Small intestine (tissue), 7 donors: ENCODE data around the gene DNAH8. TPM values are rescaled to one million over a fixed set of nuclear protein-coding genes. Genes with fewer than 3 reads are reported as not detected.

Experiments
- DNase-seq, 2 donors: peaks; one replicate each; pipeline versions ENCODE4 v3.0.0 to v3.0.0-alpha.2; 2013
- FAIRE-seq: peaks from 2 replicates; lab custom pipeline; 2012; peaks lifted over from hg19 to GRCh38; lab: Jason Lieb, UNC
- H3K27ac ChIP-seq, 3 donors: one replicate each; pipeline ENCODE4 v1.5.1; 2013; ENCODE audit warnings: low read length in 2 of 3, mild to moderate bottlenecking in 2 of 3, control low read depth in 1 of 3, inconsistent platforms in 1 of 3, low read depth in 1 of 3, moderate library complexity in 1 of 3
- H3K27me3 ChIP-seq, 3 donors: one replicate each; pipeline ENCODE4 v1.6.1; 2013; ENCODE audit warnings: low read length in 3 of 3, inconsistent platforms in 1 of 3; ENCODE audit not compliant: control insufficient read depth in 3 of 3, insufficient read depth in 3 of 3
- H3K36me3 ChIP-seq, 3 donors: one replicate each; pipeline ENCODE4 v1.6.1; 2013; ENCODE audit warnings: low read length in 3 of 3, inconsistent platforms in 1 of 3, low read depth in 1 of 3, mild to moderate bottlenecking in 1 of 3, moderate library complexity in 1 of 3; ENCODE audit not compliant: control insufficient read depth in 3 of 3, insufficient read depth in 2 of 3
- H3K4me1 ChIP-seq, 3 donors: one replicate each; pipeline ENCODE4 v1.6.1; 2013; ENCODE audit warnings: low read length in 2 of 3, inconsistent platforms in 1 of 3, low read depth in 1 of 3, mild to moderate bottlenecking in 1 of 3, moderate library complexity in 1 of 3; ENCODE audit not compliant: control insufficient read depth in 3 of 3, insufficient read depth in 2 of 3
- H3K4me3 ChIP-seq, 3 donors: one replicate each; pipeline ENCODE4 v1.5.1; 2013; ENCODE audit warnings: low read length in 3 of 3, control low read depth in 1 of 3, inconsistent platforms in 1 of 3, low read depth in 1 of 3, mild to moderate bottlenecking in 1 of 3, moderate library complexity in 1 of 3
- H3K9me3 ChIP-seq, 2 donors: one replicate each; pipeline ENCODE4 v1.6.1; 2013; ENCODE audit warnings: low read depth in 1 of 2, low read length in 1 of 2; ENCODE audit not compliant: control insufficient read depth in 2 of 2, insufficient read depth in 1 of 2
- WGBS, 3 donors: extraction: QIAGEN DNeasy Blood & Tissue Kit; methylation state at CpG; one replicate each; pipeline ENCODE4 v1.1.7; 2013; 5-methylcytosine and 5-hydroxymethylcytosine counted together
- polyA plus RNA-seq, 4 donors: library from polyadenylated mRNA; stranded (reverse) in 3 of 4; unstranded in 1 of 4; fragments of 200-250 nt in 3 of 4; fragments of 120-200 nt in 1 of 4; gene quantifications; one replicate each; pipeline versions ENCODE4 v1.2.1 to v1.2.3, GENCODE V29; 2013
- donor health status: healthy with polysubstance abuse.
- donor health status: control.
- donor health status: control.
- donor health status: Bipolar disorder and iron deficiency.
- donor health status: healthy.

DNAH8 gene
- polyA plus RNA-seq, 4 donors: under 0.01 to 0.01 (median 0.01) TPM; not detected in 1

- 11 to 34% (median 27%) methylated on average over 4 of the region's 4 CpGs for WGBS, 3 donors
- Histone ChIP-seq H3K27ac (peak overlapping the region in 1 of 3 donors; percentile 31), H3K27me3 (no peaks in the 10 kb centered on the region), H3K4me3 (no peak overlapping the region), H3K9me3 (no peaks in the 10 kb centered on the region), H3K36me3 (no peaks in the 10 kb centered on the region), H3K4me1 (peaks cover 0 to 9% (median 0%) of the 10 kb centered on the region in 3 donors)
- FAIRE-seq (no peak), DNase-seq (peak; percentile 31 to 65)
These were observed 82.3 kb downstream of the DNAH8 start for GRCh38 chr6:38797391-38797790.

- WGBS, 3 donors: 65 to 79% (median 70%) methylated on average over 2 of the region's 2 CpGs
- FAIRE-seq: no peak
These were observed 84.5 kb downstream of the DNAH8 start for GRCh38 chr6:38799529-38800184.

GRCh38 chr6:38801305-38801704, 86.2 kb downstream of the DNAH8 start:
- H3K4me1 ChIP-seq: peaks cover 0 to 10% (median 0%) of the 10 kb centered on the region in 3 donors
- H3K4me3 ChIP-seq: no peak overlapping the region
- no peaks in the 10 kb centered on the region for H3K36me3 ChIP-seq
- H3K9me3 ChIP-seq: no peaks in the 10 kb centered on the region
- no peak for DNase-seq
- H3K27ac ChIP-seq: no peak overlapping the region
- 53 to 77% (median 76%) methylated on average over 4 of the region's 4 CpGs for WGBS, 3 donors
- peaks cover 0 to under 1% (median 0%) of the 10 kb centered on the region in 3 donors for H3K27me3 ChIP-seq
- FAIRE-seq: no peak

More at GRCh38 chr6:38799529-38800184, 84.5 kb downstream of the DNAH8 start:
- no peak overlapping the region for H3K4me3 ChIP-seq
- peaks cover 0 to 9% (median 0%) of the 10 kb centered on the region in 3 donors for H3K4me1 ChIP-seq
- H3K27ac ChIP-seq: no peak overlapping the region
- H3K9me3 ChIP-seq: no peaks in the 10 kb centered on the region
- DNase-seq: no peak
- no peaks in the 10 kb centered on the region for H3K27me3 ChIP-seq
- no peaks in the 10 kb centered on the region for H3K36me3 ChIP-seq

- Histone ChIP-seq H3K9me3 (no peaks in the 10 kb centered on the region), H3K36me3 (no peaks in the 10 kb centered on the region), H3K4me1 (peaks cover 0 to 7% (median 0%) of the 10 kb centered on the region in 3 donors), H3K27ac (no peak overlapping the region), H3K4me3 (no peak overlapping the region), H3K27me3 (peaks cover 0 to 3% (median 0%) of the 10 kb centered on the region in 3 donors)
- DNase-seq (no peak), FAIRE-seq (no peak)
These were observed 87.4 kb downstream of the DNAH8 start for GRCh38 chr6:38802497-38802896.

GRCh38 chr6:38803129-38803528, 88.0 kb downstream of the DNAH8 start:
- no peak for DNase-seq
- WGBS, 3 donors: 71 to 90% (median 85%) methylated on average over 3 of the region's 3 CpGs
- H3K4me3 ChIP-seq: no peak overlapping the region
- no peaks in the 10 kb centered on the region for H3K36me3 ChIP-seq
- no peak for FAIRE-seq
- H3K27ac ChIP-seq: no peak overlapping the region
- H3K27me3 ChIP-seq: peaks cover 0 to 3% (median 0%) of the 10 kb centered on the region in 3 donors
- no peaks in the 10 kb centered on the region for H3K9me3 ChIP-seq
- peaks cover 0 to 7% (median 0%) of the 10 kb centered on the region in 3 donors for H3K4me1 ChIP-seq

GRCh38 chr6:38804358-38804757, 89.2 kb downstream of the DNAH8 start:
- WGBS, 3 donors: 29 to 59% (median 43%) methylated on average over 4 of the region's 4 CpGs
- H3K4me3 ChIP-seq: no peak overlapping the region
- no peak for FAIRE-seq
- H3K27ac ChIP-seq: no peak overlapping the region
- peaks cover 0 to 3% (median 0%) of the 10 kb centered on the region in 3 donors for H3K27me3 ChIP-seq
- peaks cover 0 to 7% (median 0%) of the 10 kb centered on the region in 3 donors for H3K4me1 ChIP-seq
- DNase-seq: peak in 1 of 2 donors; percentile 25
- H3K36me3 ChIP-seq: no peaks in the 10 kb centered on the region
- no peaks in the 10 kb centered on the region for H3K9me3 ChIP-seq

- no peaks in the 10 kb centered on the region for H3K36me3 ChIP-seq
- DNase-seq (no peak), FAIRE-seq (no peak)
- H3K27ac ChIP-seq: no peak overlapping the region
- no peaks in the 10 kb centered on the region for H3K9me3 ChIP-seq
- 81 to 91% (median 90%) methylated on average over 4 of the region's 4 CpGs for whole genome bisulfite sequencing, 3 donors
- H3K4me1 ChIP-seq: peaks cover 0 to 7% (median 0%) of the 10 kb centered on the region in 3 donors
- H3K4me3 ChIP-seq: no peak overlapping the region
- peaks cover 0 to 3% (median 0%) of the 10 kb centered on the region in 3 donors for H3K27me3 ChIP-seq
These were observed 90.1 kb downstream of the DNAH8 start for GRCh38 chr6:38805127-38805655.

GRCh38 chr6:38805692-38806091, 90.6 kb downstream of the DNAH8 start:
- FAIRE-seq: no peak
- Histone ChIP-seq H3K4me3 (no peak overlapping the region), H3K9me3 (no peaks in the 10 kb centered on the region), H3K27ac (no peak overlapping the region), H3K36me3 (no peaks in the 10 kb centered on the region), H3K4me1 (peaks cover 0 to 7% (median 0%) of the 10 kb centered on the region in 3 donors), H3K27me3 (peaks cover 0 to 3% (median 0%) of the 10 kb centered on the region in 3 donors)
- 13 to 38% (median 15%) methylated on average over 2 of the region's 2 CpGs for WGBS, 3 donors
- peak; percentile 69 to 82 for DNase-seq
